ENCODE measurements around the gene GAS6. TPM values are rescaled to one million over a fixed set of nuclear protein-coding genes. Genes with fewer than 3 reads are reported as not detected.

GAS6 gene
- total RNA-seq, 4 donors from 2014 or later, result 152 to 284 (median 169) TPM

DNA sequence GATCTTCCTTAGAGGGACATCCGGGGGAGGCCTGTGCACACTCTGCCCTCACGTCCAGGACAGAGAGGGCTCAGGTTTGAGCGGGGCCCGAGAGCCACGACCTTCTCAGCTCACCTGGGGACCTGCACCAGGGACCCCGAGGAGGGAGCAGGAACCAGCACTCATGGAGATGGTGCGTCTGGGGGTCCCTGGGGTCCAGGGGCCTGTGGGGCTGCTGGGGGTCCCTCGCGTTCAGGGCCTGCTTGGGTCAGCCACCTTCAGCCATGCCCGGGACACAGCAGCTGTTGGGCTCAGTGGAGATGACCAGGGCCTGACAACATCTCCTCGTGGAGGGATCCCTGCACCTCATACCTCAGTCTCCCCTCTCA is 57.8 kb downstream of the GAS6 start:
- WGBS, 2 donors (ENCODE audit: low coverage in 1 of 2), result 73 to 95% methylated on average over 2 to 5 of the region's 11 CpGs
- in situ Hi-C loops (cut with MboI; ENCODE audit: low pct_ligation_motif_present in 1 of 4, low pct_unique_long_range_greater_than_20kb in 1 of 4, low sequenced_read_pairs in 3 of 4), result no loop called here
- Histone ChIP-seq H3K4me1 (peaks cover 0 to 3% (median 0%) of the 10 kb centered on the region in 4 donors), H3K27me3 (no peaks in the 10 kb centered on the region), H3K27ac (no peak overlapping the region), H3K9me3 (no peaks in the 10 kb centered on the region), H3K36me3 (no peaks in the 10 kb centered on the region), H3K4me3 (no peak overlapping the region)
- intact Hi-C loops (cut with DNase I; ENCODE audit: low total_unique reads), result no loop called here
- no peak for DNase-seq
- no peak for TF ChIP-seq POLR2A (IDR thresholded peaks at IDR 0.05)
- TF ChIP-seq CTCF (IDR thresholded peaks at IDR 0.05), result no peak
- no peak for TF ChIP-seq EP300 (IDR thresholded peaks at IDR 0.05; ENCODE audit: low read depth)
- TF ChIP-seq POLR2AphosphoS5 (IDR thresholded peaks at IDR 0.05), result no peak

- no peak overlapping the region for H3K27ac ChIP-seq
- intact Hi-C loops (cut with DNase I; ENCODE audit: low total_unique reads) (no loop called here), in situ Hi-C loops (cut with MboI; ENCODE audit: low pct_ligation_motif_present in 1 of 4, low pct_unique_long_range_greater_than_20kb in 1 of 4, low sequenced_read_pairs in 3 of 4) (no loop called here)
- no peak for TF ChIP-seq EP300 (IDR thresholded peaks at IDR 0.05; ENCODE audit: low read depth)
- no peak for TF ChIP-seq POLR2AphosphoS5 (IDR thresholded peaks at IDR 0.05)
- TF ChIP-seq POLR2A (IDR thresholded peaks at IDR 0.05), result no peak
- no peak for TF ChIP-seq CTCF (IDR thresholded peaks at IDR 0.05)
- H3K4me1 ChIP-seq, result peaks cover 0 to 3% (median 0%) of the 10 kb centered on the region in 4 donors
- H3K27me3 ChIP-seq, result no peaks in the 10 kb centered on the region
- H3K9me3 ChIP-seq, result no peaks in the 10 kb centered on the region
- WGBS, 2 donors (ENCODE audit: low coverage in 1 of 2), result 80 to 90% methylated on average over 2 to 27 of the region's 27 CpGs
- no peak overlapping the region for H3K4me3 ChIP-seq
- no peaks in the 10 kb centered on the region for H3K36me3 ChIP-seq
- no peak for DNase-seq
Measured at GRCh38 chr13:113805431-113806103, 58.3 kb downstream of the GAS6 start.

- Histone ChIP-seq H3K4me1 (peaks cover 0 to 3% (median 0%) of the 10 kb centered on the region in 4 donors), H3K36me3 (no peaks in the 10 kb centered on the region), H3K27me3 (no peaks in the 10 kb centered on the region), H3K9me3 (no peaks in the 10 kb centered on the region), H3K27ac (no peak overlapping the region), H3K4me3 (no peak overlapping the region)
- no peak for DNase-seq
- in situ Hi-C loops (cut with MboI; ENCODE audit: low pct_ligation_motif_present in 1 of 4, low pct_unique_long_range_greater_than_20kb in 1 of 4, low sequenced_read_pairs in 3 of 4), result no loop called here
- 89% methylated on average over 32 of the region's 39 CpGs; no CpG with 5 or more reads in 1 of the 2 donors for WGBS, 2 donors (ENCODE audit: low coverage in 1 of 2)
- intact Hi-C loops (cut with DNase I; ENCODE audit: low total_unique reads), result no loop called here
- TF ChIP-seq POLR2A (IDR thresholded peaks at IDR 0.05), result no peak
- no peak for TF ChIP-seq EP300 (IDR thresholded peaks at IDR 0.05; ENCODE audit: low read depth)
- TF ChIP-seq POLR2AphosphoS5 (IDR thresholded peaks at IDR 0.05), result no peak
- TF ChIP-seq CTCF (IDR thresholded peaks at IDR 0.05), result no peak
Measured at GRCh38 chr13:113804703-113805430, 59.0 kb downstream of the GAS6 start.

GRCh38 chr13:113804017-113804702 is 59.7 kb downstream of the GAS6 start:
- in situ Hi-C loops (cut with MboI; ENCODE audit: low pct_ligation_motif_present in 1 of 4, low pct_unique_long_range_greater_than_20kb in 1 of 4, low sequenced_read_pairs in 3 of 4), result no loop called here
- Histone ChIP-seq H3K9me3 (no peaks in the 10 kb centered on the region), H3K4me3 (no peak overlapping the region), H3K27me3 (no peaks in the 10 kb centered on the region), H3K4me1 (peaks cover 0 to 3% (median 0%) of the 10 kb centered on the region in 4 donors), H3K36me3 (no peaks in the 10 kb centered on the region), H3K27ac (no peak overlapping the region)
- intact Hi-C loops (cut with DNase I; ENCODE audit: low total_unique reads), result no loop called here
- TF ChIP-seq EP300 (IDR thresholded peaks at IDR 0.05; ENCODE audit: low read depth), result no peak
- no peak for TF ChIP-seq POLR2AphosphoS5 (IDR thresholded peaks at IDR 0.05)
- no peak for TF ChIP-seq POLR2A (IDR thresholded peaks at IDR 0.05)
- no peak for TF ChIP-seq CTCF (IDR thresholded peaks at IDR 0.05)
- DNase-seq, result no peak
- WGBS, 2 donors (ENCODE audit: low coverage in 1 of 2), result 87 to 89% methylated on average over 3 to 32 of the region's 34 CpGs

Measured in transverse colon (tissue), 4 donors.